ENCODE data around the gene ICAM5.

The ICAM5 gene

GRCh38 chr19:10292206-10292788, 2.5 kb downstream of the ICAM5 start:
- DNase-seq (ENCODE audit: low read depth in 2 of 2) = peak in 1 of 2 donors; percentile 75

- DNase-seq (ENCODE audit: low read depth in 2 of 2) = no peak
These were observed 3.3 kb downstream of the ICAM5 start for GRCh38 chr19:10292789-10293636.

- no peak for DNase-seq (ENCODE audit: low read depth in 2 of 2)
These were observed 4.0 kb downstream of the ICAM5 start for GRCh38 chr19:10293637-10294367.

- no peak for DNase-seq (ENCODE audit: low read depth in 2 of 2)
These were observed 4.6 kb downstream of the ICAM5 start for GRCh38 chr19:10294368-10294697.

- no peak for DNase-seq (ENCODE audit: low read depth in 2 of 2)
These were observed 5.6 kb downstream of the ICAM5 start for GRCh38 chr19:10295305-10295846.

- DNase-seq (ENCODE audit: low read depth in 2 of 2) = no peak
These were observed 6.3 kb downstream of the ICAM5 start for GRCh38 chr19:10295847-10296591.

GRCh38 chr19:10299545-10300458, 10.1 kb downstream of the ICAM5 start:
- DNase-seq (ENCODE audit: low read depth in 2 of 2) = no peak

- no peak for DNase-seq (ENCODE audit: low read depth in 2 of 2)
These were observed 15.5 kb downstream of the ICAM5 start for GRCh38 chr19:10305139-10305806.

GRCh38 chr19:10306327-10306726, 16.6 kb downstream of the ICAM5 start:
- no peak for DNase-seq (ENCODE audit: low read depth in 2 of 2)

GRCh38 chr19:10309423-10309822, 19.7 kb downstream of the ICAM5 start, which contains the start of gene ZGLP1:
ZGLP1 (minus strand) TSS chr19:10309815.
- no peak for DNase-seq (ENCODE audit: low read depth in 2 of 2)

GRCh38 chr19:10315335-10316214, 25.8 kb downstream of the ICAM5 start, which contains the start of gene FDX2:
FDX2 (minus strand) TSS chr19:10316015; CDS start chr19:10315996, 19 bp downstream.
- peak; percentile 90 to 92 for DNase-seq (ENCODE audit: low read depth in 2 of 2)

GRCh38 chr19:10316229-10317044, 26.7 kb downstream of the ICAM5 start:
- no peak for DNase-seq (ENCODE audit: low read depth in 2 of 2)

- DNase-seq (ENCODE audit: low read depth in 2 of 2) = no peak
These were observed 27.5 kb downstream of the ICAM5 start for GRCh38 chr19:10317045-10317856.

GRCh38 chr19:10317857-10318462, 28.2 kb downstream of the ICAM5 start:
- DNase-seq (ENCODE audit: low read depth in 2 of 2) = no peak

GRCh38 chr19:10318807-10319682, 29.3 kb downstream of the ICAM5 start:
- DNase-seq (ENCODE audit: low read depth in 2 of 2) = no peak

All from activated CD4-positive, alpha-beta T cell treated with anti-CD3 and anti-CD28 coated beads for 24 hours (primary cell).